Fibroblast of lung (primary cell): ENCODE results near the gene RSPH10B.
"Not testable (repeated sequence)": the region's sequence is repeated elsewhere in the genome, so short reads cannot be mapped to it uniquely, and the experiment has no call there.

Source experiments
- EZH2 ChIP-seq: IDR thresholded peaks from 2 replicates; pipeline ENCODE4 v1.5.1; 2012; ENCODE audit warnings: low read length, control low read depth, mild to moderate bottlenecking; ENCODE audit errors: missing control alignments
- TF ChIP-seq, protein P1 (sequence below), 2 donors: IDR thresholded peaks in 1 of 2; conservative IDR thresholded peaks in 1 of 2; 1 replicate in 1 of 2; 2 replicates in 1 of 2; pipeline ENCODE4 v1.5.1; 2011 to 2012; ENCODE audit warnings: low read length in 2 of 2, control low read depth in 1 of 2, inconsistent platforms in 1 of 2, low read depth in 1 of 2, mild to moderate bottlenecking in 1 of 2

DNA sequence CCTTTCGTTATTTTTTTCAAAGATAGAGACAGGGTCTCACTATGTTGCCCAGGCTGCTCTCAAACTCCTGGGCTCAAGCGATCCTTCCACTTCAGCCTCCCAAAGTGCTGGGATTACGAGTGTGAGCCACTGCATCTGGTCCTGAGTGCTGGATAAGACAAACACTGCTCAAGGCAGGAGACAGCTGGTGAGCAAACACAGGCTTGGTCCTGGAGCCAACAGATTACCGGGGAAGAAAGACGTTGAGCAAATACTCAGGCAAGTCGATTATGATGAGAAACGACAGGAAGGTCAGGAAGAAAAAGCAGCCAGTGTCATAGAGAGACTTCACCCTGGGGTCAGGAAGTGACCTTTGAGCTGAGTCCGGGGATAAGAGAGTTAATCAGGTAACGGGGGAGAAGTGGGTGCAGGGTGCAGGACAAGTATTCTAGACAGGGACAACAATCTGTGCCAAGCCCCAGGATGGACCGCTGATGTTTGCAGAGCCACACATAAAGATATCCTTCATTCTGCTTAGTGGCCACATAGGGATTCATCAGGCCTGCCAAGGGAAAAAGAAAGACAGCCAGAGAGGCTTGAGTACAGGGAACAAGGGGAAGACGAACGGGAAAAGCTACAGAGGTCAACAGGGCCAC is 9.3 kb upstream of the RSPH10B start:
- TF ChIP-seq, protein P1, sequence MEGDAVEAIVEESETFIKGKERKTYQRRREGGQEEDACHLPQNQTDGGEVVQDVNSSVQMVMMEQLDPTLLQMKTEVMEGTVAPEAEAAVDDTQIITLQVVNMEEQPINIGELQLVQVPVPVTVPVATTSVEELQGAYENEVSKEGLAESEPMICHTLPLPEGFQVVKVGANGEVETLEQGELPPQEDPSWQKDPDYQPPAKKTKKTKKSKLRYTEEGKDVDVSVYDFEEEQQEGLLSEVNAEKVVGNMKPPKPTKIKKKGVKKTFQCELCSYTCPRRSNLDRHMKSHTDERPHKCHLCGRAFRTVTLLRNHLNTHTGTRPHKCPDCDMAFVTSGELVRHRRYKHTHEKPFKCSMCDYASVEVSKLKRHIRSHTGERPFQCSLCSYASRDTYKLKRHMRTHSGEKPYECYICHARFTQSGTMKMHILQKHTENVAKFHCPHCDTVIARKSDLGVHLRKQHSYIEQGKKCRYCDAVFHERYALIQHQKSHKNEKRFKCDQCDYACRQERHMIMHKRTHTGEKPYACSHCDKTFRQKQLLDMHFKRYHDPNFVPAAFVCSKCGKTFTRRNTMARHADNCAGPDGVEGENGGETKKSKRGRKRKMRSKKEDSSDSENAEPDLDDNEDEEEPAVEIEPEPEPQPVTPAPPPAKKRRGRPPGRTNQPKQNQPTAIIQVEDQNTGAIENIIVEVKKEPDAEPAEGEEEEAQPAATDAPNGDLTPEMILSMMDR (conservative IDR thresholded peaks at IDR 0.05 in 1 of 2, IDR thresholded peaks at IDR 0.05 in 1 of 2; ENCODE audit: low read depth in 1 of 2, low read length in 2 of 2) = not testable (repeated sequence)
- not testable (repeated sequence) for TF ChIP-seq EZH2
